IPS-20b (cell line): ENCODE measurements around the gene CENPK.
"Not testable (repeated sequence)": the region's sequence is repeated elsewhere in the genome, so short reads cannot be mapped to it uniquely, and the experiment has no call there.

Experiments used
- H3K27ac ChIP-seq: one replicate; pipeline ENCODE4 v1.5.1; 2013; ENCODE audit warnings: low read length
- H3K27me3 ChIP-seq: 2 replicates; pipeline ENCODE4 v1.6.1; 2013; ENCODE audit warnings: mild to moderate bottlenecking, low read length, inconsistent platforms; ENCODE audit not compliant: insufficient read depth
- H3K36me3 ChIP-seq: 2 replicates; pipeline ENCODE4 v1.6.1; 2013; ENCODE audit warnings: low read depth, mild to moderate bottlenecking, inconsistent platforms, low read length, moderate library complexity; ENCODE audit not compliant: insufficient read depth
- H3K4me1 ChIP-seq: 2 replicates; pipeline ENCODE4 v1.6.1; 2013; ENCODE audit warnings: mild to moderate bottlenecking, control low read depth, inconsistent platforms, low read length, moderate library complexity; ENCODE audit not compliant: insufficient read depth
- H3K4me3 ChIP-seq: 2 replicates; pipeline ENCODE4 v1.5.1; 2013; ENCODE audit warnings: mild to moderate bottlenecking, low read length, inconsistent platforms
- H3K9ac ChIP-seq: 2 replicates; pipeline ENCODE4 v1.6.1; 2013; ENCODE audit warnings: low read depth, mild to moderate bottlenecking, inconsistent platforms, low read length, moderate library complexity
- H3K9me3 ChIP-seq: 2 replicates; pipeline ENCODE4 v1.6.1; 2013; ENCODE audit warnings: mild to moderate bottlenecking, low read depth, low read length, inconsistent platforms; ENCODE audit not compliant: insufficient read depth

The CENPK gene

GRCh38 chr5:65562731-65563701, at the start of gene CENPK, which contains the start of gene PPWD1:
CENPK (minus strand) TSS chr5:65563168; CDS start chr5:65554907, 8,261 bp downstream.
PPWD1 (plus strand) TSS chr5:65563296; CDS start chr5:65563311, 15 bp downstream.
- Histone ChIP-seq H3K4me3 (peak within 1 kb of the TSS; percentile 95), H3K4me1 (peaks cover 6% of the 10 kb centered on the region; the same call in 1 of the 2 replicates), H3K9ac (peak within 1 kb of the TSS; percentile 97), H3K9me3 (no peaks in the 10 kb centered on the region), H3K27ac (peak within 1 kb of the TSS; percentile 68), H3K36me3 (peaks cover 26% of the 10 kb centered on the region), H3K27me3 (no peaks in the 10 kb centered on the region)

GRCh38 chr5:65612298-65612907, 49.4 kb upstream of the CENPK start:
- H3K27ac ChIP-seq: no peak overlapping the region
- H3K4me3 ChIP-seq: no peak overlapping the region
- H3K9ac ChIP-seq: no peak overlapping the region
- no peaks in the 10 kb centered on the region for H3K9me3 ChIP-seq
- no peaks in the 10 kb centered on the region for H3K27me3 ChIP-seq
- no peaks in the 10 kb centered on the region for H3K4me1 ChIP-seq
- peaks cover 69% of the 10 kb centered on the region for H3K36me3 ChIP-seq

GRCh38 chr5:65611524-65611923, 48.6 kb upstream of the CENPK start:
- Histone ChIP-seq H3K27me3 (no peaks in the 10 kb centered on the region), H3K4me3 (no peak overlapping the region), H3K27ac (no peak overlapping the region), H3K9ac (no peak overlapping the region), H3K9me3 (no peaks in the 10 kb centered on the region), H3K4me1 (no peaks in the 10 kb centered on the region), H3K36me3 (peaks cover 73% of the 10 kb centered on the region)

GRCh38 chr5:65601761-65602160, 38.8 kb upstream of the CENPK start:
- not testable (repeated sequence) for H3K27ac ChIP-seq, H3K4me3 ChIP-seq, H3K27me3 ChIP-seq, H3K4me1 ChIP-seq, H3K9ac ChIP-seq
- H3K9me3 ChIP-seq: peaks cover 16% of the 10 kb centered on the region
- H3K36me3 ChIP-seq: peaks cover 69% of the 10 kb centered on the region

GRCh38 chr5:65588694-65589093, 25.7 kb upstream of the CENPK start:
- Histone ChIP-seq H3K9me3 (no peaks in the 10 kb centered on the region), H3K4me3 (no peak overlapping the region), H3K4me1 (no peaks in the 10 kb centered on the region), H3K27me3 (no peaks in the 10 kb centered on the region), H3K9ac (no peak overlapping the region), H3K36me3 (peaks cover 92% of the 10 kb centered on the region), H3K27ac (no peak overlapping the region)

- H3K9me3 ChIP-seq: no peaks in the 10 kb centered on the region
- peaks cover 77% of the 10 kb centered on the region for H3K36me3 ChIP-seq
- H3K27ac ChIP-seq: no peak overlapping the region
- H3K4me3 ChIP-seq: no peak overlapping the region
- no peaks in the 10 kb centered on the region for H3K27me3 ChIP-seq
- no peak overlapping the region for H3K9ac ChIP-seq
- no peaks in the 10 kb centered on the region for H3K4me1 ChIP-seq
These were observed 14.2 kb upstream of the CENPK start for GRCh38 chr5:65577141-65577540.

- Histone ChIP-seq H3K36me3 (peaks cover 52% of the 10 kb centered on the region), H3K9me3 (no peaks in the 10 kb centered on the region), H3K27me3 (no peaks in the 10 kb centered on the region), H3K4me3 (no peak overlapping the region), H3K9ac (no peak overlapping the region), H3K27ac (no peak overlapping the region), H3K4me1 (no peaks in the 10 kb centered on the region)
These were observed 7.7 kb upstream of the CENPK start for GRCh38 chr5:65570598-65571226.

GRCh38 chr5:65566505-65566904, 3.5 kb upstream of the CENPK start:
- Histone ChIP-seq H3K9ac (no peak overlapping the region), H3K36me3 (peaks cover 21% of the 10 kb centered on the region), H3K4me1 (peaks cover 6% of the 10 kb centered on the region; the same call in 1 of the 2 replicates), H3K9me3 (no peaks in the 10 kb centered on the region), H3K4me3 (no peak overlapping the region), H3K27ac (no peak overlapping the region), H3K27me3 (no peaks in the 10 kb centered on the region)

- Histone ChIP-seq H3K9ac (peak overlapping the region; percentile 93), H3K36me3 (peaks cover 20% of the 10 kb centered on the region), H3K4me1 (peaks cover 6% of the 10 kb centered on the region; the same call in 1 of the 2 replicates), H3K4me3 (peak overlapping the region; percentile 95), H3K27me3 (no peaks in the 10 kb centered on the region), H3K27ac (no peak overlapping the region), H3K9me3 (no peaks in the 10 kb centered on the region)
These were observed 809 bp upstream of the CENPK start for GRCh38 chr5:65563777-65564176.

GRCh38 chr5:65556718-65557117, 6.2 kb downstream of the CENPK start:
- no peak overlapping the region for H3K4me3 ChIP-seq
- H3K36me3 ChIP-seq: peaks cover 67% of the 10 kb centered on the region

GRCh38 chr5:65556181-65556580, 6.8 kb downstream of the CENPK start:
- H3K27ac ChIP-seq: no peak overlapping the region
- H3K9ac ChIP-seq: no peak overlapping the region
- no peaks in the 10 kb centered on the region for H3K9me3 ChIP-seq
- peaks cover 67% of the 10 kb centered on the region for H3K36me3 ChIP-seq
- H3K27me3 ChIP-seq: no peaks in the 10 kb centered on the region
- no peak overlapping the region for H3K4me3 ChIP-seq
- H3K4me1 ChIP-seq: no peaks in the 10 kb centered on the region

More at GRCh38 chr5:65556718-65557117, 6.2 kb downstream of the CENPK start:
- no peak overlapping the region for H3K27ac ChIP-seq
- no peaks in the 10 kb centered on the region for H3K27me3 ChIP-seq
- H3K9me3 ChIP-seq: no peaks in the 10 kb centered on the region
- no peak overlapping the region for H3K9ac ChIP-seq
- H3K4me1 ChIP-seq: 0 out of 2 replicates have a peak, but pooled peaks cover under 1% of the 10 kb centered on the region
